SK-N-SH (cell line): ENCODE measurements around the gene FAM180B.

Source experiments
- EP300 ChIP-seq, 2 experiments: IDR thresholded peaks; 2 replicates each; pipeline versions ENCODE4 v1.4.0 to v1.6.1; 2012; ENCODE audit warnings: borderline replicate concordance in 1 of 2, low read depth in 1 of 2, low read length in 1 of 2
- FOXM1 ChIP-seq: IDR thresholded peaks from 2 replicates; pipeline ENCODE4 v1.4.0; 2012; ENCODE audit warnings: low read depth, mild to moderate bottlenecking
- JUND ChIP-seq: IDR thresholded peaks from 2 replicates; pipeline ENCODE4 v1.4.0; 2012
- MAX ChIP-seq: IDR thresholded peaks from 2 replicates; pipeline ENCODE4 v1.4.0; 2012; ENCODE audit warnings: low read depth
- SMC3 ChIP-seq: IDR thresholded peaks from 2 replicates; pipeline ENCODE4 v1.6.1; 2012; ENCODE audit warnings: low read depth, low read length, improper control_type of control experiment
- TAF1 ChIP-seq: IDR thresholded peaks from 2 replicates; pipeline ENCODE4 v1.6.1; 2012; ENCODE audit warnings: low read depth, mild to moderate bottlenecking, low read length, moderate library complexity, borderline replicate concordance
- TCF12 ChIP-seq: IDR thresholded peaks from 2 replicates; pipeline ENCODE4 v1.4.0; 2012
- YY1 ChIP-seq: IDR thresholded peaks from 2 replicates; pipeline ENCODE4 v1.4.0; 2012; ENCODE audit warnings: low read depth, mild to moderate bottlenecking
- TF ChIP-seq, protein P1 (sequence below): fragments of 200-600 bp; sonication (generic); IDR thresholded peaks from 2 replicates; pipeline ENCODE4 v1.6.1; 2017; ENCODE audit warnings: antibody characterized with exemption, mild to moderate bottlenecking, moderate library complexity
- TF ChIP-seq, protein P2 (sequence below): IDR thresholded peaks from 2 replicates; pipeline ENCODE4 v1.4.0; 2012; ENCODE audit warnings: low read depth, borderline replicate concordance
- TF ChIP-seq, protein P3 (sequence below): IDR thresholded peaks from 2 replicates; pipeline ENCODE4 v1.6.1; 2012; ENCODE audit warnings: mild to moderate bottlenecking, low read depth, low read length, moderate library complexity

DNA sequence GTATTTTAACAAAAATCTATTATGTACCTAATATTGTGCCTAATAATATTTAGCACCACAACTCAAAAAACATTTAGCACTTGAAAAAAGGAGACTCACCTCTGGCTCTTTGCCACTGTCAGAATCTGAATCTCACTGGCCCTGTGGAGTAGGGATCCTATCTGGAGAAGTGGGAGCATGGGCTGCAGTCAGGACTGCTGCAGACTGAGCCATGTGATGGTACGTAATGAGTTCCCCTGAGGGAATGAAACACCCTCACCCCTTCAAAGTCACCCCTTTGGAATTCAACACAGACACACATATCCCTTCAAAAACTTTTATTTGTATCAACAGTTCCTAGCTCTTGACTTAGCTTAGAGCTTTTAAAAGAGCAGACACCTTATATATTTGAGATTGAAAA lies 14.6 kb upstream of the FAM180B start:
- TF ChIP-seq FOXM1: no peak
- TF ChIP-seq TCF12: no peak
- no peak for TF ChIP-seq SMC3
- TF ChIP-seq, protein P1, sequence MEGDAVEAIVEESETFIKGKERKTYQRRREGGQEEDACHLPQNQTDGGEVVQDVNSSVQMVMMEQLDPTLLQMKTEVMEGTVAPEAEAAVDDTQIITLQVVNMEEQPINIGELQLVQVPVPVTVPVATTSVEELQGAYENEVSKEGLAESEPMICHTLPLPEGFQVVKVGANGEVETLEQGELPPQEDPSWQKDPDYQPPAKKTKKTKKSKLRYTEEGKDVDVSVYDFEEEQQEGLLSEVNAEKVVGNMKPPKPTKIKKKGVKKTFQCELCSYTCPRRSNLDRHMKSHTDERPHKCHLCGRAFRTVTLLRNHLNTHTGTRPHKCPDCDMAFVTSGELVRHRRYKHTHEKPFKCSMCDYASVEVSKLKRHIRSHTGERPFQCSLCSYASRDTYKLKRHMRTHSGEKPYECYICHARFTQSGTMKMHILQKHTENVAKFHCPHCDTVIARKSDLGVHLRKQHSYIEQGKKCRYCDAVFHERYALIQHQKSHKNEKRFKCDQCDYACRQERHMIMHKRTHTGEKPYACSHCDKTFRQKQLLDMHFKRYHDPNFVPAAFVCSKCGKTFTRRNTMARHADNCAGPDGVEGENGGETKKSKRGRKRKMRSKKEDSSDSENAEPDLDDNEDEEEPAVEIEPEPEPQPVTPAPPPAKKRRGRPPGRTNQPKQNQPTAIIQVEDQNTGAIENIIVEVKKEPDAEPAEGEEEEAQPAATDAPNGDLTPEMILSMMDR: no peak
- TF ChIP-seq, protein P2, sequence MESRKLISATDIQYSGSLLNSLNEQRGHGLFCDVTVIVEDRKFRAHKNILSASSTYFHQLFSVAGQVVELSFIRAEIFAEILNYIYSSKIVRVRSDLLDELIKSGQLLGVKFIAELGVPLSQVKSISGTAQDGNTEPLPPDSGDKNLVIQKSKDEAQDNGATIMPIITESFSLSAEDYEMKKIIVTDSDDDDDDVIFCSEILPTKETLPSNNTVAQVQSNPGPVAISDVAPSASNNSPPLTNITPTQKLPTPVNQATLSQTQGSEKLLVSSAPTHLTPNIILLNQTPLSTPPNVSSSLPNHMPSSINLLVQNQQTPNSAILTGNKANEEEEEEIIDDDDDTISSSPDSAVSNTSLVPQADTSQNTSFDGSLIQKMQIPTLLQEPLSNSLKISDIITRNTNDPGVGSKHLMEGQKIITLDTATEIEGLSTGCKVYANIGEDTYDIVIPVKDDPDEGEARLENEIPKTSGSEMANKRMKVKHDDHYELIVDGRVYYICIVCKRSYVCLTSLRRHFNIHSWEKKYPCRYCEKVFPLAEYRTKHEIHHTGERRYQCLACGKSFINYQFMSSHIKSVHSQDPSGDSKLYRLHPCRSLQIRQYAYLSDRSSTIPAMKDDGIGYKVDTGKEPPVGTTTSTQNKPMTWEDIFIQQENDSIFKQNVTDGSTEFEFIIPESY: no peak
- TF ChIP-seq EP300 (IDR thresholded peaks at IDR 0.05; ENCODE audit: borderline replicate concordance in 1 of 2, low read depth in 1 of 2, low read length in 1 of 2): no peak
- TF ChIP-seq, protein P3, sequence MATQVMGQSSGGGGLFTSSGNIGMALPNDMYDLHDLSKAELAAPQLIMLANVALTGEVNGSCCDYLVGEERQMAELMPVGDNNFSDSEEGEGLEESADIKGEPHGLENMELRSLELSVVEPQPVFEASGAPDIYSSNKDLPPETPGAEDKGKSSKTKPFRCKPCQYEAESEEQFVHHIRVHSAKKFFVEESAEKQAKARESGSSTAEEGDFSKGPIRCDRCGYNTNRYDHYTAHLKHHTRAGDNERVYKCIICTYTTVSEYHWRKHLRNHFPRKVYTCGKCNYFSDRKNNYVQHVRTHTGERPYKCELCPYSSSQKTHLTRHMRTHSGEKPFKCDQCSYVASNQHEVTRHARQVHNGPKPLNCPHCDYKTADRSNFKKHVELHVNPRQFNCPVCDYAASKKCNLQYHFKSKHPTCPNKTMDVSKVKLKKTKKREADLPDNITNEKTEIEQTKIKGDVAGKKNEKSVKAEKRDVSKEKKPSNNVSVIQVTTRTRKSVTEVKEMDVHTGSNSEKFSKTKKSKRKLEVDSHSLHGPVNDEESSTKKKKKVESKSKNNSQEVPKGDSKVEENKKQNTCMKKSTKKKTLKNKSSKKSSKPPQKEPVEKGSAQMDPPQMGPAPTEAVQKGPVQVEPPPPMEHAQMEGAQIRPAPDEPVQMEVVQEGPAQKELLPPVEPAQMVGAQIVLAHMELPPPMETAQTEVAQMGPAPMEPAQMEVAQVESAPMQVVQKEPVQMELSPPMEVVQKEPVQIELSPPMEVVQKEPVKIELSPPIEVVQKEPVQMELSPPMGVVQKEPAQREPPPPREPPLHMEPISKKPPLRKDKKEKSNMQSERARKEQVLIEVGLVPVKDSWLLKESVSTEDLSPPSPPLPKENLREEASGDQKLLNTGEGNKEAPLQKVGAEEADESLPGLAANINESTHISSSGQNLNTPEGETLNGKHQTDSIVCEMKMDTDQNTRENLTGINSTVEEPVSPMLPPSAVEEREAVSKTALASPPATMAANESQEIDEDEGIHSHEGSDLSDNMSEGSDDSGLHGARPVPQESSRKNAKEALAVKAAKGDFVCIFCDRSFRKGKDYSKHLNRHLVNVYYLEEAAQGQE: no peak
- no peak for TF ChIP-seq MAX
- TF ChIP-seq YY1: no peak
- TF ChIP-seq TAF1: no peak
- no peak for TF ChIP-seq JUND
